LNCaP clone FGC (cell line): Measurements from ENCODE around the gene EPN3.

Experiments
- DNase-seq: peaks from one replicate; pipeline ENCODE4 v3.0.0-alpha.2; 2011; ENCODE audit warnings: low read depth
- H3K4me3 ChIP-seq: 2 replicates; pipeline ENCODE4 v1.5.1; 2011; ENCODE audit warnings: mild to moderate bottlenecking, low read depth, low read length, control low read depth
- CTCF ChIP-seq: IDR thresholded peaks from 2 replicates; pipeline ENCODE4 v1.5.1; 2012; ENCODE audit warnings: mild to moderate bottlenecking; ENCODE audit not compliant: control insufficient read depth, insufficient read depth; ENCODE audit errors: extremely low read depth

EPN3 gene

GRCh38 chr17:50533185-50533584, 650 bp downstream of the EPN3 start:
- no peak for TF ChIP-seq CTCF
- peak overlapping the region; percentile 98 for H3K4me3 ChIP-seq
- DNase-seq = no peak

GRCh38 chr17:50533720-50534148, 1.2 kb downstream of the EPN3 start:
- no peak for DNase-seq
- no peak for TF ChIP-seq CTCF
- peak overlapping the region; percentile 98 for H3K4me3 ChIP-seq

GRCh38 chr17:50534222-50534978, 1.9 kb downstream of the EPN3 start:
- peak overlapping the region; percentile 98 for H3K4me3 ChIP-seq
- no peak for DNase-seq
- peak; percentile 55 for TF ChIP-seq CTCF

GRCh38 chr17:50534979-50535326, 2.4 kb downstream of the EPN3 start:
- TF ChIP-seq CTCF = no peak

GRCh38 chr17:50535407-50535806, 2.9 kb downstream of the EPN3 start:
- peak overlapping the region; percentile 98; the same call in 1 of the 2 replicates for H3K4me3 ChIP-seq
- TF ChIP-seq CTCF = no peak
- DNase-seq = no peak

More at GRCh38 chr17:50534979-50535326, 2.4 kb downstream of the EPN3 start:
- peak overlapping the region; percentile 98 for H3K4me3 ChIP-seq
- no peak for DNase-seq

- no peak overlapping the region for H3K4me3 ChIP-seq
- no peak for TF ChIP-seq CTCF
- DNase-seq = no peak
These were observed 4.4 kb downstream of the EPN3 start for GRCh38 chr17:50536683-50537646.
